ENCODE measurements around the gene AIFM3.
"Not testable (repeated sequence)": the region's sequence is repeated elsewhere in the genome, so short reads cannot be mapped to it uniquely, and the experiment has no call there.

Gene AIFM3

GRCh38 chr22:21003782-21004181 lies 36.7 kb downstream of the AIFM3 start:
- peak overlapping the region; percentile 92 for H3K4me3 ChIP-seq (ENCODE audit: low read length)
- H3K27me3 ChIP-seq (ENCODE audit: control insufficient read depth, low read length) = no peaks in the 10 kb centered on the region
- no peak for TF ChIP-seq EZH2phosphoT487 (IDR thresholded peaks at IDR 0.05; ENCODE audit: borderline replicate concordance, low read length)
- TF ChIP-seq, protein P1, sequence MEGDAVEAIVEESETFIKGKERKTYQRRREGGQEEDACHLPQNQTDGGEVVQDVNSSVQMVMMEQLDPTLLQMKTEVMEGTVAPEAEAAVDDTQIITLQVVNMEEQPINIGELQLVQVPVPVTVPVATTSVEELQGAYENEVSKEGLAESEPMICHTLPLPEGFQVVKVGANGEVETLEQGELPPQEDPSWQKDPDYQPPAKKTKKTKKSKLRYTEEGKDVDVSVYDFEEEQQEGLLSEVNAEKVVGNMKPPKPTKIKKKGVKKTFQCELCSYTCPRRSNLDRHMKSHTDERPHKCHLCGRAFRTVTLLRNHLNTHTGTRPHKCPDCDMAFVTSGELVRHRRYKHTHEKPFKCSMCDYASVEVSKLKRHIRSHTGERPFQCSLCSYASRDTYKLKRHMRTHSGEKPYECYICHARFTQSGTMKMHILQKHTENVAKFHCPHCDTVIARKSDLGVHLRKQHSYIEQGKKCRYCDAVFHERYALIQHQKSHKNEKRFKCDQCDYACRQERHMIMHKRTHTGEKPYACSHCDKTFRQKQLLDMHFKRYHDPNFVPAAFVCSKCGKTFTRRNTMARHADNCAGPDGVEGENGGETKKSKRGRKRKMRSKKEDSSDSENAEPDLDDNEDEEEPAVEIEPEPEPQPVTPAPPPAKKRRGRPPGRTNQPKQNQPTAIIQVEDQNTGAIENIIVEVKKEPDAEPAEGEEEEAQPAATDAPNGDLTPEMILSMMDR (IDR thresholded peaks at IDR 0.05; ENCODE audit: low read depth, low read length, poor library complexity, severe bottlenecking) = no peak
- H3K4me2 ChIP-seq (ENCODE audit: low read length) = peak overlapping the region; percentile 91
- no peaks in the 10 kb centered on the region for H4K20me1 ChIP-seq (ENCODE audit: control insufficient read depth, insufficient read depth, low read depth, low read length)
- peak overlapping the region; percentile 94 for H3K27ac ChIP-seq (ENCODE audit: low read depth, low read length)
- H3K79me2 ChIP-seq (ENCODE audit: control insufficient read depth, low read length) = peaks cover 35% of the 10 kb centered on the region
- H3K36me3 ChIP-seq (ENCODE audit: control insufficient read depth, low read length) = peaks cover 27% of the 10 kb centered on the region
- no peaks in the 10 kb centered on the region for H3K9me3 ChIP-seq (ENCODE audit: control insufficient read depth, insufficient read depth, low read length)
- H3K4me1 ChIP-seq (ENCODE audit: control insufficient read depth, low read length) = peaks cover 28% of the 10 kb centered on the region
- peaks cover 9% of the 10 kb centered on the region for H3F3A ChIP-seq (ENCODE audit: control insufficient read depth, insufficient read depth)
- H3K9me2 ChIP-seq (replicated peaks; ENCODE audit: control insufficient read depth, low read length) = no peaks in the 10 kb centered on the region

GRCh38 chr22:21009208-21009607 lies 42.2 kb downstream of the AIFM3 start:
- H3K9me3 ChIP-seq (ENCODE audit: control insufficient read depth, insufficient read depth, low read length); H3K36me3 ChIP-seq (ENCODE audit: control insufficient read depth, low read length); H4K20me1 ChIP-seq (ENCODE audit: control insufficient read depth, insufficient read depth, low read depth, low read length); H3F3A ChIP-seq (ENCODE audit: control insufficient read depth, insufficient read depth); H3K9me2 ChIP-seq (replicated peaks; ENCODE audit: control insufficient read depth, low read length); H3K4me3 ChIP-seq (ENCODE audit: low read length); H3K4me2 ChIP-seq (ENCODE audit: low read length); H3K27ac ChIP-seq (ENCODE audit: low read depth, low read length); H3K79me2 ChIP-seq (ENCODE audit: control insufficient read depth, low read length); H3K27me3 ChIP-seq (ENCODE audit: control insufficient read depth, low read length): not testable (repeated sequence)
- peaks cover 11% of the 10 kb centered on the region for H3K4me1 ChIP-seq (ENCODE audit: control insufficient read depth, low read length)

GRCh38 chr22:21009638-21010425 lies 42.8 kb downstream of the AIFM3 start:
- Histone ChIP-seq H3K27me3 (ENCODE audit: control insufficient read depth, low read length) (no peaks in the 10 kb centered on the region), H3K4me1 (ENCODE audit: control insufficient read depth, low read length) (peaks cover 17% of the 10 kb centered on the region), H3K36me3 (ENCODE audit: control insufficient read depth, low read length) (no peaks in the 10 kb centered on the region), H3K9me2 (replicated peaks; ENCODE audit: control insufficient read depth, low read length) (no peaks in the 10 kb centered on the region), H3K9me3 (ENCODE audit: control insufficient read depth, insufficient read depth, low read length) (no peaks in the 10 kb centered on the region), H4K20me1 (ENCODE audit: control insufficient read depth, insufficient read depth, low read depth, low read length) (no peaks in the 10 kb centered on the region), H3K4me3 (ENCODE audit: low read length) (no peak overlapping the region), H3K4me2 (ENCODE audit: low read length) (no peak overlapping the region), H3F3A (ENCODE audit: control insufficient read depth, insufficient read depth) (no peaks in the 10 kb centered on the region), H3K27ac (ENCODE audit: low read depth, low read length) (no peak overlapping the region), H3K79me2 (ENCODE audit: control insufficient read depth, low read length) (no peaks in the 10 kb centered on the region)
- no peak for TF ChIP-seq EZH2phosphoT487 (IDR thresholded peaks at IDR 0.05; ENCODE audit: borderline replicate concordance, low read length)
- TF ChIP-seq, protein P1 (IDR thresholded peaks at IDR 0.05; ENCODE audit: low read depth, low read length, poor library complexity, severe bottlenecking) = no peak

- no peak overlapping the region for H3K4me2 ChIP-seq (ENCODE audit: low read length)
- no peaks in the 10 kb centered on the region for H3F3A ChIP-seq (ENCODE audit: control insufficient read depth, insufficient read depth)
- TF ChIP-seq EZH2phosphoT487 (IDR thresholded peaks at IDR 0.05; ENCODE audit: borderline replicate concordance, low read length) = no peak
- TF ChIP-seq, protein P1 (IDR thresholded peaks at IDR 0.05; ENCODE audit: low read depth, low read length, poor library complexity, severe bottlenecking) = no peak
- no peaks in the 10 kb centered on the region for H3K79me2 ChIP-seq (ENCODE audit: control insufficient read depth, low read length)
- H3K4me1 ChIP-seq (ENCODE audit: control insufficient read depth, low read length) = peaks cover 21% of the 10 kb centered on the region
- no peaks in the 10 kb centered on the region for H3K9me2 ChIP-seq (replicated peaks; ENCODE audit: control insufficient read depth, low read length)
- H3K27me3 ChIP-seq (ENCODE audit: control insufficient read depth, low read length) = 0 out of 2 replicates have a peak, but pooled peaks cover 3% of the 10 kb centered on the region
- no peaks in the 10 kb centered on the region for H3K9me3 ChIP-seq (ENCODE audit: control insufficient read depth, insufficient read depth, low read length)
- H3K36me3 ChIP-seq (ENCODE audit: control insufficient read depth, low read length) = no peaks in the 10 kb centered on the region
- no peaks in the 10 kb centered on the region for H4K20me1 ChIP-seq (ENCODE audit: control insufficient read depth, insufficient read depth, low read depth, low read length)
- no peak overlapping the region for H3K27ac ChIP-seq (ENCODE audit: low read depth, low read length)
- no peak overlapping the region for H3K4me3 ChIP-seq (ENCODE audit: low read length)
Measured at GRCh38 chr22:21010426-21011113, 43.5 kb downstream of the AIFM3 start.
